Aorta (tissue), 5 donors: ENCODE data around the gene CDK16. TPM values are rescaled to one million over a fixed set of nuclear protein-coding genes. Genes with fewer than 3 reads are reported as not detected.
A peak's percentile ranks its signal among the peaks of the same experiment; 100 is the strongest.

Experiments used
- ATAC-seq: fragments of 200-7000 bp; cut with Tn5 transposase; one replicate; pipeline ENCODE4 v1.9.1; 2022; ENCODE audit warnings: moderate library complexity; ENCODE audit not compliant: low FRiP score
- DNase-seq, 2 donors: peaks; one replicate each; pipeline ENCODE4 v3.0.0-alpha.2; 2020
- H3K27ac ChIP-seq, 2 donors: one replicate each; pipeline ENCODE4 v1.5.1; 2013; ENCODE audit warnings: low read length in 2 of 2, mild to moderate bottlenecking in 2 of 2, moderate library complexity in 2 of 2, control low read depth in 1 of 2, inconsistent platforms in 1 of 2, low read depth in 1 of 2
- H3K27me3 ChIP-seq, 2 donors: one replicate each; pipeline ENCODE4 v1.6.1; 2013; ENCODE audit warnings: control low read depth in 1 of 2, low read length in 1 of 2, mild to moderate bottlenecking in 1 of 2, moderate library complexity in 1 of 2; ENCODE audit not compliant: insufficient read depth in 2 of 2, control insufficient read depth in 1 of 2
- H3K36me3 ChIP-seq, 2 donors: one replicate each; pipeline ENCODE4 v1.6.1; 2013; ENCODE audit warnings: control low read depth in 1 of 2, low read length in 1 of 2, mild to moderate bottlenecking in 1 of 2; ENCODE audit not compliant: insufficient read depth in 2 of 2, control insufficient read depth in 1 of 2
- H3K4me1 ChIP-seq, 2 donors: one replicate each; pipeline ENCODE4 v1.6.1; 2013; ENCODE audit warnings: low read length in 2 of 2, control low read depth in 1 of 2, mild to moderate bottlenecking in 1 of 2, moderate library complexity in 1 of 2; ENCODE audit not compliant: insufficient read depth in 2 of 2, control insufficient read depth in 1 of 2
- H3K4me3 ChIP-seq, 2 donors: one replicate each; pipeline ENCODE4 v1.5.1; 2013; ENCODE audit warnings: low read length in 2 of 2, control low read depth in 1 of 2, mild to moderate bottlenecking in 1 of 2
- H3K9me3 ChIP-seq: one replicate; pipeline ENCODE4 v1.6.1; 2013; ENCODE audit warnings: mild to moderate bottlenecking, low read length; ENCODE audit not compliant: control insufficient read depth
- WGBS, 2 donors: extraction: QIAGEN DNeasy Blood & Tissue Kit; methylation state at CpG; one replicate each; pipeline ENCODE4 v1.1.7; 2013; 5-methylcytosine and 5-hydroxymethylcytosine counted together
- intact Hi-C, 2 donors: fragments of 100-400 bp; cut with DNase I; formaldehyde crosslinking; loops; one replicate each; pipeline versions ENCODE4 v1.14.2 to v1.15.0; 2022
- polyA plus RNA-seq, 2 donors: library from polyadenylated mRNA; stranded (reverse); fragments of 200-250 nt; gene quantifications; one replicate each; pipeline ENCODE4 v1.2.3, GENCODE V29; 2013
- total RNA-seq, 2 donors: library from RNA; stranded (reverse); fragmentation: NEBNext Ultra II Directional; extraction: Animal tissue kit (Norgen Biotek cat#: 25700); gene quantifications; one replicate each; pipeline ENCODE4 v1.2.1, GENCODE V29; 2021
- donor health status: healthy with polysubstance abuse.
- donor health status: Bipolar disorder and iron deficiency.
- donor health status: DM: no; HTN: no; CAD: no.
- donor health status: DM: no; HTN: no; CAD: no.
- donor health status: DM: yes; HTN: yes; CAD: no.

Gene CDK16
- total and polyA plus RNA-seq, 4 donors, result 14.0 to 61.3 (median 49.0) TPM

DNA sequence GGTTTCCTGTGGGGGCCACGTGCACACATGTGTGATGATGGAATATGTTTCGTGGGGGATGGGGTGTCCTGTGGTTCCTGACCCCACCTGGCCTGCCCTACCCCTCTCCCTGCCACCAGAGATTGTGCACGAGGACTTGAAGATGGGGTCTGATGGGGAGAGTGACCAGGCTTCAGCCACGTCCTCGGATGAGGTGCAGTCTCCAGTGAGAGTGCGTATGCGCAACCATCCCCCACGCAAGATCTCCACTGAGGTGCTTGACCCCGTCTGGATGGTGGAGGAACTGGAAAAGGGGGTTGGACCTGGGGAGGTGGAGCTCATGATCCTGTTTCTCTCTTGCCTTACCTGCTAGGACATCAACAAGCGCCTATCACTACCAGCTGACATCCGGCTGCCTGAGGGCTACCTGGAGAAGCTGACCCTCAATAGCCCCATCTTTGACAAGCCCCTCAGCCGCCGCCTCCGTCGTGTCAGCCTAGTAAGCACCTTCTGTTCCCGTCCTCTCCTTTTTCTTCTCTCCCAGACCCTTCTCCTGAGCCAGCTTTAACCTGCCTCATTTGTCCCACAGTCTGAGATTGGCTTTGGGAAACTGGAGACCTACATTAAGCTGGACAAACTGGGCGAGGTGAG is 5.9 kb downstream of the CDK16 start:
- ATAC-seq, result no peak
- Histone ChIP-seq H3K27me3 (no peaks in the 10 kb centered on the region), H3K4me1 (no peaks in the 10 kb centered on the region), H3K27ac (no peak overlapping the region), H3K9me3 (no peaks in the 10 kb centered on the region), H3K36me3 (peaks cover 0 to 4% of the 10 kb centered on the region in 2 donors), H3K4me3 (no peak overlapping the region)
- WGBS, 2 donors, result 86 to 92% methylated on average over 17 of the region's 17 CpGs
- DNase-seq, result peak in 1 of 2 donors; percentile 66
- intact Hi-C loops, result no loop called here

DNA sequence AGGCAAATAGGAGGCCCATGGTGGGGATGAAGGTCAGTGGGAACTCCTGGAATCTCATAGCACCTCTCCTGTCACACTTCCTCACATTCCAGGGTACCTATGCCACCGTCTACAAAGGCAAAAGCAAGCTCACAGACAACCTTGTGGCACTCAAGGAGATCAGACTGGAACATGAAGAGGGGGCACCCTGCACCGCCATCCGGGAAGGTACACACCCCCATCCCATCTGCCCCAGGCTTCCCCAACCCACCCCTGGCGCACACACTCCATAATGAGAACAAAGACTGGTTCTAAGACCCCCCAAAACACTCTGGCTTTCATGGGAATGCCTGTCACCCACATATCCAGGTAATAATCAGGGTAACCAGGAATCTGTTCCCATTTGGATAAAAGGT is 6.4 kb downstream of the CDK16 start:
- Histone ChIP-seq H3K4me3 (no peak overlapping the region), H3K27ac (no peak overlapping the region), H3K27me3 (no peaks in the 10 kb centered on the region), H3K9me3 (no peaks in the 10 kb centered on the region), H3K36me3 (peaks cover 0 to 4% of the 10 kb centered on the region in 2 donors), H3K4me1 (no peaks in the 10 kb centered on the region)
- WGBS, 2 donors, result 89 to 91% methylated on average over 4 of the region's 4 CpGs
- intact Hi-C loops, result no loop called here
- DNase-seq (peak in 1 of 2 donors; percentile 70), ATAC-seq (no peak)

DNA sequence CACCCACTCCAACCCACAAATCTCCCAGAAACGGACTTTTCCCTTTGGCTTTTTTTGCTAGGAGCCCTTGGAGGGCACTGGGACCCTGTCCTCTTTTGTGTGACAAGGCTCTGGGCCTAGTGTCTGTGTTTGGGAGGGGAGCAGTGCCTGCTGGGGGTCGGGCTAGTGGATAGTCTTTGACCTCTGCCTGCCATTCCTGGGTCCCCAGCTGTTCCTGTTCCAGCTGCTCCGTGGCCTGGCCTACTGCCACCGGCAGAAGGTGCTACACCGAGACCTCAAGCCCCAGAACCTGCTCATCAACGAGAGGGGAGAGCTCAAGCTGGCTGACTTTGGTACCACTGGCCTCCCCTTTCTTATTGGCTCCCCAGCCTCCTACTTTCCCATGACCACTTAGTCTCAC is 7.6 kb downstream of the CDK16 start:
- Histone ChIP-seq H3K36me3 (peaks cover 0 to 4% of the 10 kb centered on the region in 2 donors), H3K27ac (no peak overlapping the region), H3K27me3 (no peaks in the 10 kb centered on the region), H3K9me3 (no peaks in the 10 kb centered on the region), H3K4me3 (no peak overlapping the region), H3K4me1 (no peaks in the 10 kb centered on the region)
- DNase-seq (peak in 1 of 2 donors; percentile 45), ATAC-seq (no peak)
- intact Hi-C loops, result no loop called here
- 81 to 91% methylated on average over 6 of the region's 6 CpGs for WGBS, 2 donors

- H3K27ac ChIP-seq, result no peak overlapping the region
- 87 to 94% methylated on average over 19 of the region's 19 CpGs for WGBS, 2 donors
- H3K4me1 ChIP-seq, result no peaks in the 10 kb centered on the region
- ATAC-seq, result no peak
- H3K27me3 ChIP-seq, result no peaks in the 10 kb centered on the region
- H3K36me3 ChIP-seq, result peaks cover 0 to 4% of the 10 kb centered on the region in 2 donors
- H3K9me3 ChIP-seq, result no peaks in the 10 kb centered on the region
- no peak overlapping the region for H3K4me3 ChIP-seq
- intact Hi-C loops, result no loop called here
- DNase-seq, result peak in 1 of 2 donors; percentile 60
Measured at GRCh38 chrX:47226531-47227333, 8.3 kb downstream of the CDK16 start.

DNA sequence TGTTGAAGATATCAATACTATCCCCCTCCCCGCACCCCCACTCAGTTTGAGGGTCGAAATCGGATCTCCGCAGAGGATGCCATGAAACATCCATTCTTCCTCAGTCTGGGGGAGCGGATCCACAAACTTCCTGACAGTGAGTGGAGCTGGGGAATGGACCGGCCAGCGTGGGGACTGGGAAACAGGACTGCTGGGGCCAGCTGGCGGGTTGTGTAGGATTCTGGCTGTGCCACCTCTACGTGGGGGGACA is 8.8 kb downstream of the CDK16 start:
- intact Hi-C loops, result no loop called here
- Histone ChIP-seq H3K4me1 (no peaks in the 10 kb centered on the region), H3K27ac (no peak overlapping the region), H3K9me3 (no peaks in the 10 kb centered on the region), H3K4me3 (no peak overlapping the region), H3K27me3 (no peaks in the 10 kb centered on the region), H3K36me3 (peaks cover 0 to 4% of the 10 kb centered on the region in 2 donors)
- 90 to 91% methylated on average over 9 of the region's 9 CpGs for WGBS, 2 donors
- no peak for ATAC-seq
- DNase-seq, result peak in 1 of 2 donors; percentile 45

- WGBS, 2 donors, result 92 to 95% methylated on average over 12 of the region's 12 CpGs
- intact Hi-C loops, result no loop called here
- Histone ChIP-seq H3K36me3 (peaks cover 0 to 4% of the 10 kb centered on the region in 2 donors), H3K9me3 (no peaks in the 10 kb centered on the region), H3K4me1 (no peaks in the 10 kb centered on the region), H3K4me3 (no peak overlapping the region), H3K27ac (no peak overlapping the region), H3K27me3 (no peaks in the 10 kb centered on the region)
- no peak for ATAC-seq
- DNase-seq, result peak in 1 of 2 donors; percentile 67
Measured at GRCh38 chrX:47228550-47229270, 10.2 kb downstream of the CDK16 start.

GRCh38 chrX:47229427-47229826 is 10.9 kb downstream of the CDK16 start:
- WGBS, 2 donors, result 87 to 97% methylated on average over 6 of the region's 6 CpGs
- peaks cover 0 to 4% of the 10 kb centered on the region in 2 donors for H3K36me3 ChIP-seq
- ATAC-seq, result no peak
- no peaks in the 10 kb centered on the region for H3K27me3 ChIP-seq
- no peak overlapping the region for H3K4me3 ChIP-seq
- DNase-seq, result peak in 1 of 2 donors; percentile 59
- H3K27ac ChIP-seq, result no peak overlapping the region
- no peaks in the 10 kb centered on the region for H3K9me3 ChIP-seq
- intact Hi-C loops, result no loop called here
- H3K4me1 ChIP-seq, result no peaks in the 10 kb centered on the region

GRCh38 chrX:47230136-47230868 is 11.8 kb downstream of the CDK16 start:
- ATAC-seq (no peak), DNase-seq (peak in 1 of 2 donors; percentile 40)
- Histone ChIP-seq H3K9me3 (no peaks in the 10 kb centered on the region), H3K27ac (no peak overlapping the region), H3K27me3 (no peaks in the 10 kb centered on the region), H3K4me3 (no peak overlapping the region), H3K36me3 (peaks cover 0 to 2% of the 10 kb centered on the region in 2 donors), H3K4me1 (no peaks in the 10 kb centered on the region)
- WGBS, 2 donors, result 84 to 89% methylated on average over 5 of the region's 5 CpGs
- intact Hi-C loops, result loop anchor here in 1 of 2 donors (5.0 kb wide), 1 partner anchor 132 kb away; no protein-coding TSS in a partner anchor
